ENCODE data around the gene HMCN1. TPM values are rescaled to one million over a fixed set of nuclear protein-coding genes. Genes with fewer than 3 reads are reported as not detected.

HMCN1 gene
- total RNA-seq, 1 experiment from 2014 or later: 0.23 TPM

DNA sequence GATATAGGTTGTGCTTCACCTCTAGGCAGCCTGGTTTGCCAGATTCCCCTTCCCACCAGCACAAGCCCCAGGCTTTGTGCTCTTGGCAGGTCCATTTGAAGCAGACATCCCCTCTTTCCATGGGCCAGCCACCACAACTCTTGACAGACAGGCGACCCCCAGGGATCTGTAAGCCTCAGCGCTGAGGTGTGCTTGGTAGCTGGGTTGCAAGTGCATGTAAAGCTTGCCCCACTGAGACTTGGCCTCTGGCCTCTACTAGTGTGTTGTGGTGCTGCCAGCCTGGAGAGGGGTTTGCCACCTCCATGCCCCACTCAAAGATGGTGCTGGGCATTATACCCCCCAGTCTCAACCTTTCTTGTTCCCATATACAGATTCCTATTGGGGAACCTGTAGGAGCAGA is 103.9 kb downstream of the HMCN1 start:
- BruUV-seq (replicated peaks): no TSS peak
- CTCF ChIA-PET: no interaction called here
- ATAC-seq: no peak

DNA sequence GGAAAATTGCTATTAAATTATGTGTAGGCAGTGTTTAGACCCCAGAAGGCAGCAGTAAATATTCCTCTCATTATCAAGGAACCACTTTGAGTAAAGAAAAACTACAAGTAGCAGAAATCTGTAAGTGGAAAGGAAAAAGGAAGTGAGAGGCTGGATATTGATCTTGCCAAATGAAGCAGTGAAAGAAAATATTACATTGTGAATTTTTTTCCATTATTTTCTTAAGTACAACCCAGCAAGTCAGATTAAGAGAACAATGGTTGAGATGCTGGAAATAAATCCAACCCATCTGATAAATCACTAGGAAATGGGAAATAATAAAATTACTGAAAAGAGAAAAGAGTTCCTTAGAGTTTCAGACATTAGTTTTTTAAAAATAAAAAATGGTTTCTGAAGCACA is 106.7 kb downstream of the HMCN1 start:
- no peak for ATAC-seq
- intact Hi-C loops (cut with micrococcal nuclease; ENCODE audit: unreplicated experiment): no loop called here
- ChIA-PET POLR2A (no interaction called here), CTCF (no interaction called here)
- no peaks in the 10 kb centered on the region for H3K4me1 ChIP-seq (ENCODE audit: control insufficient read depth, insufficient read depth, low read length)
- no peak for DNase-seq (ENCODE audit: low read depth, low spot score)
- in situ Hi-C loops (cut with HindIII; ENCODE audit: low pct_unique_long_range_greater_than_20kb, low sequenced_read_pairs): no loop called here
- BruUV-seq (replicated peaks): no TSS peak
- H3K4me3 ChIP-seq (ENCODE audit: low read depth in 2 of 2, low read length in 2 of 2): no peak overlapping the region
- TF ChIP-seq, protein P1, sequence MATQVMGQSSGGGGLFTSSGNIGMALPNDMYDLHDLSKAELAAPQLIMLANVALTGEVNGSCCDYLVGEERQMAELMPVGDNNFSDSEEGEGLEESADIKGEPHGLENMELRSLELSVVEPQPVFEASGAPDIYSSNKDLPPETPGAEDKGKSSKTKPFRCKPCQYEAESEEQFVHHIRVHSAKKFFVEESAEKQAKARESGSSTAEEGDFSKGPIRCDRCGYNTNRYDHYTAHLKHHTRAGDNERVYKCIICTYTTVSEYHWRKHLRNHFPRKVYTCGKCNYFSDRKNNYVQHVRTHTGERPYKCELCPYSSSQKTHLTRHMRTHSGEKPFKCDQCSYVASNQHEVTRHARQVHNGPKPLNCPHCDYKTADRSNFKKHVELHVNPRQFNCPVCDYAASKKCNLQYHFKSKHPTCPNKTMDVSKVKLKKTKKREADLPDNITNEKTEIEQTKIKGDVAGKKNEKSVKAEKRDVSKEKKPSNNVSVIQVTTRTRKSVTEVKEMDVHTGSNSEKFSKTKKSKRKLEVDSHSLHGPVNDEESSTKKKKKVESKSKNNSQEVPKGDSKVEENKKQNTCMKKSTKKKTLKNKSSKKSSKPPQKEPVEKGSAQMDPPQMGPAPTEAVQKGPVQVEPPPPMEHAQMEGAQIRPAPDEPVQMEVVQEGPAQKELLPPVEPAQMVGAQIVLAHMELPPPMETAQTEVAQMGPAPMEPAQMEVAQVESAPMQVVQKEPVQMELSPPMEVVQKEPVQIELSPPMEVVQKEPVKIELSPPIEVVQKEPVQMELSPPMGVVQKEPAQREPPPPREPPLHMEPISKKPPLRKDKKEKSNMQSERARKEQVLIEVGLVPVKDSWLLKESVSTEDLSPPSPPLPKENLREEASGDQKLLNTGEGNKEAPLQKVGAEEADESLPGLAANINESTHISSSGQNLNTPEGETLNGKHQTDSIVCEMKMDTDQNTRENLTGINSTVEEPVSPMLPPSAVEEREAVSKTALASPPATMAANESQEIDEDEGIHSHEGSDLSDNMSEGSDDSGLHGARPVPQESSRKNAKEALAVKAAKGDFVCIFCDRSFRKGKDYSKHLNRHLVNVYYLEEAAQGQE (IDR thresholded peaks at IDR 0.05; ENCODE audit: insufficient read depth in 1 of 2, low read depth in 2 of 2, low read length in 1 of 2): no peak
- TF ChIP-seq POLR2AphosphoS5 (IDR thresholded peaks at IDR 0.05; ENCODE audit: low read depth, low read length): no peak
- TF ChIP-seq SIN3A (IDR thresholded peaks at IDR 0.05; ENCODE audit: borderline replicate concordance, insufficient read depth, low read depth, low read length): no peak
- TF ChIP-seq TCF7L2 (IDR thresholded peaks at IDR 0.05; ENCODE audit: low read depth, low read length): no peak
- TF ChIP-seq CTCF (IDR thresholded peaks at IDR 0.05): no peak
- no peaks in the 10 kb centered on the region for H3K36me3 ChIP-seq (ENCODE audit: control insufficient read depth, insufficient read depth, low read length)
- no peak overlapping the region for H3K27ac ChIP-seq (ENCODE audit: low read length)
- no peaks in the 10 kb centered on the region for H3K9me3 ChIP-seq (ENCODE audit: control insufficient read depth, insufficient read depth, low read depth, low read length)
- no peaks in the 10 kb centered on the region for H3K27me3 ChIP-seq (ENCODE audit: control insufficient read depth, insufficient read depth, low read length)

More for the DNA sequence above, 103.9 kb downstream of the HMCN1 start:
- no peak overlapping the region for H3K4me3 ChIP-seq (ENCODE audit: low read depth in 2 of 2, low read length in 2 of 2)
- no peaks in the 10 kb centered on the region for H3K27me3 ChIP-seq (ENCODE audit: control insufficient read depth, insufficient read depth, low read length)
- no peaks in the 10 kb centered on the region for H3K36me3 ChIP-seq (ENCODE audit: control insufficient read depth, insufficient read depth, low read length)
- no peak overlapping the region for H3K27ac ChIP-seq (ENCODE audit: low read length)
- H3K9me3 ChIP-seq (ENCODE audit: control insufficient read depth, insufficient read depth, low read depth, low read length): no peaks in the 10 kb centered on the region
- no peak for TF ChIP-seq TCF7L2 (IDR thresholded peaks at IDR 0.05; ENCODE audit: low read depth, low read length)
- TF ChIP-seq POLR2AphosphoS5 (IDR thresholded peaks at IDR 0.05; ENCODE audit: low read depth, low read length): no peak
- TF ChIP-seq, protein P1 (IDR thresholded peaks at IDR 0.05; ENCODE audit: insufficient read depth in 1 of 2, low read depth in 2 of 2, low read length in 1 of 2): no peak
- no peak for TF ChIP-seq CTCF (IDR thresholded peaks at IDR 0.05)
- TF ChIP-seq SIN3A (IDR thresholded peaks at IDR 0.05; ENCODE audit: borderline replicate concordance, insufficient read depth, low read depth, low read length): no peak
- intact Hi-C loops (cut with micrococcal nuclease; ENCODE audit: unreplicated experiment) (no loop called here), in situ Hi-C loops (cut with HindIII; ENCODE audit: low pct_unique_long_range_greater_than_20kb, low sequenced_read_pairs) (no loop called here)
- POLR2A ChIA-PET: no interaction called here
- DNase-seq (ENCODE audit: low read depth, low spot score): no peak
- H3K4me1 ChIP-seq (ENCODE audit: control insufficient read depth, insufficient read depth, low read length): no peaks in the 10 kb centered on the region

All from Panc1 (cell line).